MM.1S (cell line): ENCODE data around the gene PSME2.

Experiments
- DNase-seq: peaks from one replicate; pipeline ENCODE4 v3.0.0-alpha.2; 2015
- H2AFZ ChIP-seq: fragments of 300-600 bp; sonication (generic); 2 replicates; pipeline ENCODE4 v1.6.0; 2016; ENCODE audit warnings: antibody characterized with exemption, low read length
- H3F3A ChIP-seq: fragments of 300-600 bp; sonication (generic); 2 replicates; pipeline ENCODE4 v1.6.1; 2016; ENCODE audit warnings: mild to moderate bottlenecking, antibody characterized with exemption, low read length, moderate library complexity, mixed read lengths; ENCODE audit not compliant: insufficient read depth
- H3K27ac ChIP-seq: fragments of 300-600 bp; sonication (generic); 2 replicates; pipeline ENCODE4 v1.5.1; 2016; ENCODE audit warnings: mild to moderate bottlenecking, low read length
- H3K27me3 ChIP-seq: fragments of 300-600 bp; sonication (generic); replicated peaks from 2 replicates; pipeline ENCODE4 v1.6.0; 2016; ENCODE audit warnings: low read length; ENCODE audit not compliant: insufficient read depth
- H3K36me3 ChIP-seq: fragments of 300-600 bp; sonication (generic); replicated peaks from 2 replicates; pipeline ENCODE4 v1.6.1; 2016; ENCODE audit warnings: mild to moderate bottlenecking, low read length, mixed read lengths; ENCODE audit not compliant: insufficient read depth
- H3K4me1 ChIP-seq: fragments of 300-600 bp; sonication (generic); 2 replicates; pipeline ENCODE4 v1.6.1; 2016; ENCODE audit warnings: low read length, mixed read lengths
- H3K4me2 ChIP-seq: fragments of 300-600 bp; sonication (generic); 2 replicates; pipeline ENCODE4 v1.6.0; 2016; ENCODE audit warnings: low read depth, low read length
- H3K4me3 ChIP-seq: fragments of 300-600 bp; sonication (generic); 2 replicates; pipeline ENCODE4 v1.5.1; 2016; ENCODE audit warnings: low read length, mixed read lengths
- H3K79me2 ChIP-seq: fragments of 300-600 bp; sonication (generic); 2 replicates; pipeline ENCODE4 v1.6.1; 2016; ENCODE audit warnings: mixed run types, low read length, mixed read lengths
- H3K9ac ChIP-seq: fragments of 300-600 bp; sonication (generic); 2 replicates; pipeline ENCODE4 v1.6.1; 2016; ENCODE audit warnings: low read length, mixed read lengths
- H3K9me2 ChIP-seq: fragments of 300-600 bp; sonication (generic); replicated peaks from 2 replicates; pipeline ENCODE4 v1.6.1; 2016; ENCODE audit warnings: mild to moderate bottlenecking, low read length, mixed read lengths; ENCODE audit not compliant: insufficient read depth
- H3K9me3 ChIP-seq: fragments of 300-600 bp; sonication (generic); replicated peaks from 2 replicates; pipeline ENCODE4 v1.6.1; 2016; ENCODE audit warnings: mild to moderate bottlenecking, low read length, mixed read lengths; ENCODE audit not compliant: insufficient read depth
- H4K20me1 ChIP-seq: fragments of 300-600 bp; sonication (generic); 2 replicates; pipeline ENCODE4 v1.6.1; 2016; ENCODE audit warnings: mild to moderate bottlenecking, low read length, moderate library complexity, mixed read lengths; ENCODE audit not compliant: insufficient read depth
- CTCF ChIP-seq: fragments of 300-600 bp; sonication (generic); IDR thresholded peaks from 2 replicates; pipeline ENCODE4 v1.5.1; 2016; ENCODE audit warnings: antibody characterized with exemption, low read length, mixed read lengths
- EZH2 ChIP-seq: fragments of 300-600 bp; sonication (generic); optimal IDR thresholded peaks from 2 replicates; pipeline ENCODE3; 2017; ENCODE audit warnings: low read depth, mild to moderate bottlenecking, antibody characterized with exemption, low read length, mixed read lengths
- EZH2phosphoT487 ChIP-seq: fragments of 300-600 bp; sonication (generic); IDR thresholded peaks from 2 replicates; pipeline ENCODE4 v1.6.1; 2018; ENCODE audit warnings: antibody characterized with exemption, low read length

Gene PSME2

GRCh38 chr14:24150061-24150460, 3.7 kb upstream of the PSME2 start:
- Histone ChIP-seq H3K9me3 (no peaks in the 10 kb centered on the region), H3K9ac (no peak overlapping the region), H3F3A (peaks cover 5% of the 10 kb centered on the region; the same call in 1 of the 2 replicates), H3K4me1 (peaks cover 11% of the 10 kb centered on the region), H3K4me3 (no peak overlapping the region), H4K20me1 (no peaks in the 10 kb centered on the region), H2AFZ (no peak overlapping the region), H3K27me3 (no peaks in the 10 kb centered on the region), H3K9me2 (no peaks in the 10 kb centered on the region), H3K4me2 (no peak overlapping the region), H3K27ac (no peak overlapping the region), H3K79me2 (peaks cover 33% of the 10 kb centered on the region), H3K36me3 (no peaks in the 10 kb centered on the region)
- TF ChIP-seq EZH2phosphoT487 (no peak), CTCF (no peak), EZH2 (no peak)
- no peak for DNase-seq

- Histone ChIP-seq H2AFZ (no peak overlapping the region), H3K9me3 (no peaks in the 10 kb centered on the region), H3K4me2 (no peak overlapping the region), H3K27me3 (no peaks in the 10 kb centered on the region), H3K9ac (no peak overlapping the region), H3K4me3 (no peak overlapping the region), H3K36me3 (no peaks in the 10 kb centered on the region), H3K27ac (no peak overlapping the region), H3F3A (peaks cover 5% of the 10 kb centered on the region; the same call in 1 of the 2 replicates), H3K79me2 (peaks cover 39% of the 10 kb centered on the region), H4K20me1 (no peaks in the 10 kb centered on the region), H3K4me1 (peaks cover 11% of the 10 kb centered on the region), H3K9me2 (no peaks in the 10 kb centered on the region)
- DNase-seq: no peak
- no peak for TF ChIP-seq EZH2
These were observed 3.0 kb upstream of the PSME2 start for GRCh38 chr14:24149302-24149969.

GRCh38 chr14:24147761-24148428, 1.5 kb upstream of the PSME2 start:
- peaks cover 5% of the 10 kb centered on the region; the same call in 1 of the 2 replicates for H3F3A ChIP-seq
- DNase-seq: no peak
- H3K36me3 ChIP-seq: no peaks in the 10 kb centered on the region
- H3K9me3 ChIP-seq: no peaks in the 10 kb centered on the region
- no peaks in the 10 kb centered on the region for H3K27me3 ChIP-seq
- peaks cover 47% of the 10 kb centered on the region for H3K79me2 ChIP-seq
- peaks cover 11% of the 10 kb centered on the region for H3K4me1 ChIP-seq
- no peaks in the 10 kb centered on the region for H4K20me1 ChIP-seq
- H3K9me2 ChIP-seq: no peaks in the 10 kb centered on the region
- peak overlapping the region; percentile 87 for H3K4me3 ChIP-seq
- no peak overlapping the region for H2AFZ ChIP-seq
- no peak overlapping the region for H3K27ac ChIP-seq
- TF ChIP-seq EZH2phosphoT487 (no peak), EZH2 (no peak), CTCF (no peak)
- H3K9ac ChIP-seq: peak overlapping the region; percentile 59
- peak overlapping the region; percentile 79 for H3K4me2 ChIP-seq
